Measurements from ENCODE around the gene CA4.

The CA4 gene

GRCh38 chr17:60134396-60135150, 15.2 kb upstream of the CA4 start:
- no peak for DNase-seq

- peak; percentile 89 for DNase-seq
Observed at GRCh38 chr17:60135151-60135950, 14.4 kb upstream of the CA4 start.

GRCh38 chr17:60135951-60136666, 13.7 kb upstream of the CA4 start:
- no peak for DNase-seq

GRCh38 chr17:60137731-60138130, 12.0 kb upstream of the CA4 start:
- DNase-seq, result no peak

- DNase-seq, result no peak
Observed at GRCh38 chr17:60138769-60139437, 10.9 kb upstream of the CA4 start.

GRCh38 chr17:60139438-60140285, 10.1 kb upstream of the CA4 start:
- no peak for DNase-seq

GRCh38 chr17:60141111-60142018, 8.4 kb upstream of the CA4 start:
- no peak for DNase-seq

GRCh38 chr17:60142872-60143499, 6.8 kb upstream of the CA4 start:
- peak; percentile 83 for DNase-seq

GRCh38 chr17:60145006-60145935, 4.5 kb upstream of the CA4 start:
- DNase-seq, result no peak

GRCh38 chr17:60146206-60146605, 3.6 kb upstream of the CA4 start:
- no peak for DNase-seq

GRCh38 chr17:60147553-60148223, 2.1 kb upstream of the CA4 start:
- no peak for DNase-seq

GRCh38 chr17:60148373-60148772, 1.4 kb upstream of the CA4 start:
- no peak for DNase-seq

- DNase-seq, result no peak
Observed at GRCh38 chr17:60151355-60151754, 1.6 kb downstream of the CA4 start.

- DNase-seq, result no peak
Observed at GRCh38 chr17:60153606-60154390, 4.0 kb downstream of the CA4 start.

GRCh38 chr17:60154616-60155426, 5.0 kb downstream of the CA4 start:
- no peak for DNase-seq

- no peak for DNase-seq
Observed at GRCh38 chr17:60155427-60155814, 5.6 kb downstream of the CA4 start.

GRCh38 chr17:60155815-60156214, 6.0 kb downstream of the CA4 start:
- no peak for DNase-seq

All from NCI-H526 treated with DMSO at 0.1 percent for 48 hours (cell line).